ENCODE data around the gene CFAP74. TPM values are rescaled to one million over a fixed set of nuclear protein-coding genes. Genes with fewer than 3 reads are reported as not detected.

Gene CFAP74
- total RNA-seq, 1 experiment from 2014 or later: not detected

GRCh38 chr1:1895060-1895418 is 108.5 kb downstream of the CFAP74 start:
- no peak overlapping the region for H3K4me3 ChIP-seq (ENCODE audit: low read depth, low read length)
- no TSS peak for BruUV-seq (replicated peaks)
- ChIA-PET POLR2A (no interaction called here), CTCF (interaction anchor here (0.6 to 1.4 kb wide), 2 partner anchors 11 to 36 kb away, joined by 3 to 5 read pairs; no protein-coding TSS in a partner anchor)
- no peak for TF ChIP-seq CTCF (IDR thresholded peaks at IDR 0.05; ENCODE audit: insufficient read depth in 1 of 2, low read depth in 1 of 2, low read length in 1 of 2, severe bottlenecking in 1 of 2, unreplicated experiment in 1 of 2)
- no peak for DNase-seq
- no peaks in the 10 kb centered on the region for H3K27me3 ChIP-seq (replicated peaks; ENCODE audit: control insufficient read depth, insufficient read depth, low read length)
- no peaks in the 10 kb centered on the region for H3K9me3 ChIP-seq
- Mint-ChIP-seq H3K4me1 (ENCODE audit: low read depth, unreplicated experiment) (no peaks in the 10 kb centered on the region), H3K27ac (ENCODE audit: unreplicated experiment) (peak overlapping the region; percentile 45), H3K27me3 (ENCODE audit: insufficient read depth, unreplicated experiment) (no peaks in the 10 kb centered on the region), H3K9me3 (ENCODE audit: unreplicated experiment) (no peaks in the 10 kb centered on the region), H3K36me3 (ENCODE audit: insufficient read depth, unreplicated experiment) (peaks cover 18% of the 10 kb centered on the region), H3K4me3 (ENCODE audit: unreplicated experiment) (no peak overlapping the region)
- H3K36me3 ChIP-seq (ENCODE audit: control insufficient read depth, insufficient read depth, low read length): no peaks in the 10 kb centered on the region
- intact Hi-C loops (cut with micrococcal nuclease; ENCODE audit: unreplicated experiment): no loop called here
- peaks cover 48% of the 10 kb centered on the region for H3K4me1 ChIP-seq

- TF ChIP-seq CTCF (IDR thresholded peaks at IDR 0.05; ENCODE audit: insufficient read depth in 1 of 2, low read depth in 1 of 2, low read length in 1 of 2, severe bottlenecking in 1 of 2, unreplicated experiment in 1 of 2): no peak
- H3K27me3 Mint-ChIP-seq (ENCODE audit: insufficient read depth, unreplicated experiment): no peaks in the 10 kb centered on the region
- H3K9me3 Mint-ChIP-seq (ENCODE audit: unreplicated experiment): no peaks in the 10 kb centered on the region
- intact Hi-C loops (cut with micrococcal nuclease; ENCODE audit: unreplicated experiment): loop anchor here (1.0 kb wide), 1 partner anchor 12 kb away; no protein-coding TSS in a partner anchor
- peak overlapping the region; percentile 45 for H3K27ac Mint-ChIP-seq (ENCODE audit: unreplicated experiment)
- peak; percentile 52 to 85 for DNase-seq
- Histone ChIP-seq H3K27me3 (replicated peaks; ENCODE audit: control insufficient read depth, insufficient read depth, low read length) (no peaks in the 10 kb centered on the region), H3K9me3 (no peaks in the 10 kb centered on the region), H3K4me3 (ENCODE audit: low read depth, low read length) (no peak overlapping the region), H3K4me1 (peaks cover 48% of the 10 kb centered on the region), H3K36me3 (ENCODE audit: control insufficient read depth, insufficient read depth, low read length) (no peaks in the 10 kb centered on the region)
- peak overlapping the region; percentile 40 for H3K4me3 Mint-ChIP-seq (ENCODE audit: unreplicated experiment)
- peaks cover 18% of the 10 kb centered on the region for H3K36me3 Mint-ChIP-seq (ENCODE audit: insufficient read depth, unreplicated experiment)
- H3K4me1 Mint-ChIP-seq (ENCODE audit: low read depth, unreplicated experiment): no peaks in the 10 kb centered on the region
- ChIA-PET POLR2A (interaction anchor here (0.5 kb wide), 1 partner anchor 146 kb away, joined by 3 read pairs; no protein-coding TSS in a partner anchor), CTCF (interaction anchor here (0.6 to 1.4 kb wide), 3 partner anchors 11 to 36 kb away, joined by 3 to 5 read pairs (median 4); no protein-coding TSS in a partner anchor)
- BruUV-seq (replicated peaks): no TSS peak
Measured at GRCh38 chr1:1894354-1895059, 109.1 kb downstream of the CFAP74 start.

GRCh38 chr1:1893997-1894353 is 109.6 kb downstream of the CFAP74 start:
- CTCF ChIA-PET: interaction anchor here (1.0 kb wide), 1 partner anchor 12 kb away, joined by 4 read pairs; no protein-coding TSS in a partner anchor

More at GRCh38 chr1:1893997-1894353, 109.6 kb downstream of the CFAP74 start:
- Mint-ChIP-seq H3K27me3 (ENCODE audit: insufficient read depth, unreplicated experiment) (no peaks in the 10 kb centered on the region), H3K36me3 (ENCODE audit: insufficient read depth, unreplicated experiment) (peaks cover 21% of the 10 kb centered on the region), H3K27ac (ENCODE audit: unreplicated experiment) (peak overlapping the region; percentile 45), H3K4me3 (ENCODE audit: unreplicated experiment) (peak overlapping the region; percentile 40), H3K4me1 (ENCODE audit: low read depth, unreplicated experiment) (peaks cover 3% of the 10 kb centered on the region), H3K9me3 (ENCODE audit: unreplicated experiment) (no peaks in the 10 kb centered on the region)
- intact Hi-C loops (cut with micrococcal nuclease; ENCODE audit: unreplicated experiment): loop anchor here (1.0 kb wide), 1 partner anchor 12 kb away; no protein-coding TSS in a partner anchor
- Histone ChIP-seq H3K4me1 (peaks cover 51% of the 10 kb centered on the region), H3K27me3 (replicated peaks; ENCODE audit: control insufficient read depth, insufficient read depth, low read length) (no peaks in the 10 kb centered on the region), H3K4me3 (ENCODE audit: low read depth, low read length) (no peak overlapping the region), H3K9me3 (no peaks in the 10 kb centered on the region), H3K36me3 (ENCODE audit: control insufficient read depth, insufficient read depth, low read length) (no peaks in the 10 kb centered on the region)
- POLR2A ChIA-PET: interaction anchor here (0.5 kb wide), 1 partner anchor 147 kb away, joined by 3 read pairs; no protein-coding TSS in a partner anchor
- DNase-seq: no peak
- no TSS peak for BruUV-seq (replicated peaks)
- no peak for TF ChIP-seq CTCF (IDR thresholded peaks at IDR 0.05; ENCODE audit: insufficient read depth in 1 of 2, low read depth in 1 of 2, low read length in 1 of 2, severe bottlenecking in 1 of 2, unreplicated experiment in 1 of 2)

All from Caco-2 (cell line).